GM18907 (cell line): ENCODE results near the gene PLA2G6.

Source experiments
- ATAC-seq: cut with Tn5 transposase; IDR thresholded peaks from one replicate; pipeline ENCODE4 v1.9.1; 2021; ENCODE audit warnings: mild to moderate bottlenecking, moderate library complexity; ENCODE audit not compliant: unreplicated experiment

PLA2G6 gene

DNA sequence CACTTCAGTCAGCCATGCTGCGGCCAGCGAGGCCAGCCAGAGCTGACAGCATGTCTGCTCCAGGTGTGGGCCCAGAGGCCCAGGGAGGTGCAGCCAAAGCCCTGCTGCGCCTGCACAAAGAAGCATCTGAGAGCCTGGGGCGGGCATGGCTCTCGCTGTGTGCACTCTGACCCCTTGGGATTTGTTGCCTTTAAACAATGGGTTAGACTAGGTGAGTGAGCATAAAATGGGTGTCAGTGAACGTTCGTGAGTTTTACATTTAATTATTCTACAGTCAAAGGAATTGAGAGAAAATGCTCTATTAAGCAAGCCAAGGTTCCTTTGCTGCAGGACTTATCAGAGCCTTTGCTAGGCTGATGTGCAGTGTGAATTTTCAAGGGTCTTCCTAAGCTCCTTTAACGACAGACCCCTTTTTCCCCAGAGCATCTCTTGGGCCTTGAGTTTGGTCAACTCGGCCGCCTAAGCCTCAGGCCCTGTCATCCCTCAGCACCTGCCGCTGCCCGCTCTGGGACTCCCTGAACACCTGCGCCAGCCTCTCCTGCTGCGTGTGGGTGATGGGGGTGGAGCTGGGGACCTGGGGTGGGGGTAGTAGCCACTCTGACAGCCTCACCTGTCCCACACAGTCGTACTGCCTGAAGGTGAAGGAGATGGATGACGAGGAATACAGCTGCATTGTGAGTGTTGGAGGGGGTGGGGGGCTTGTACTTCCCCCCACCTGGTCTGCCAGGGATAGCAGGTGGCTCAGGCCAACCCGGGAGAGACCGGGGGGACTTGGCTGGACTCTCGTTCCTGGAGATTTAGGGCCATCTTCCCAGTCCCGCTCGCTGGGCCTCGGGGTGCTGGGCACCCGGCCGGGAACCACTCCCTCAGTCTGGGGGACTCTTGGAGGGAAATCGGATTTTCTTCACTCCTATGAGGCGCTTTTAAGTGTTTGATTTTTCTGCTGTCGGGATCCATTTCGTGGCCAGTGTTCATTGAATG, 108.2 kb downstream of the PLA2G6 start:
- ATAC-seq = no peak

DNA sequence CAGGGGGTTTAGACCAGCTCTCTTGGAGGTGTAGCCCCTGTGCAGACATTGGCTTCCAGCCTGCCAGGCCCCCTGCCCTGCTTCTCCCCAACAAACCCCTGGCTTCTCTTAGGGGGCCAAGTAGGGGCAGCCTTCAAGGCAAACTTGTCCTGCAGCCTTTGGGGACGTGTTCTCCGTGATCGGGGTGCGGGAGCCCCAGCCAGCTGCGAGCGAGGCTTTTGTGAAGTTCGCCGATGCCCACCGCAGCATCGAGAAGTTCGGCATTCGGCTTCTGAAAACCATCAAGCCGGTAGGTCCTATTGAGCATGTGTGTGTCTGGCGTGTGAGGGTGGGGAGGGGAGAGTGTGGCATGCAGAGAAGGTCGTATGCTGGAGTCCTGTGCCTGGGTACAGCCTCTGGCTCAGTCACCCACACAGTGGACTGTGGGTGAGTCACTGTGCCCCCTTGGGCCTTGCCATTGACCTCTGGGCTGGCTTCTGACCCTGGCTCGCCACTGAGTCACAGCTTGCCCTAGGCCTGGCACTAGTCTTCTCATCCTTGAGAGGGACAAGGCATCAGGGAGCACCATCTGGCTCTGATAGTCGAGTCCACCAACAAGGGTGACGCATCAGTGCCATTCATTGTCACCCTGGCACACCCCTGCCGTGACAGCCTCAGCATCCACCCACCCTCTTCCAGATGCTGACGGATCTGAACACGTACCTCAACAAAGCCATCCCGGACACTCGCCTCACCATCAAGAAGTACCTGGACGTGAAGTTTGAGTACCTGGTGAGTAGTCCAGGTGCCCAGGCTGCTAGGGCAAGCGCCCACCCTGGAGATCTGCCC, 109.1 kb downstream of the PLA2G6 start:
- no peak for ATAC-seq

DNA sequence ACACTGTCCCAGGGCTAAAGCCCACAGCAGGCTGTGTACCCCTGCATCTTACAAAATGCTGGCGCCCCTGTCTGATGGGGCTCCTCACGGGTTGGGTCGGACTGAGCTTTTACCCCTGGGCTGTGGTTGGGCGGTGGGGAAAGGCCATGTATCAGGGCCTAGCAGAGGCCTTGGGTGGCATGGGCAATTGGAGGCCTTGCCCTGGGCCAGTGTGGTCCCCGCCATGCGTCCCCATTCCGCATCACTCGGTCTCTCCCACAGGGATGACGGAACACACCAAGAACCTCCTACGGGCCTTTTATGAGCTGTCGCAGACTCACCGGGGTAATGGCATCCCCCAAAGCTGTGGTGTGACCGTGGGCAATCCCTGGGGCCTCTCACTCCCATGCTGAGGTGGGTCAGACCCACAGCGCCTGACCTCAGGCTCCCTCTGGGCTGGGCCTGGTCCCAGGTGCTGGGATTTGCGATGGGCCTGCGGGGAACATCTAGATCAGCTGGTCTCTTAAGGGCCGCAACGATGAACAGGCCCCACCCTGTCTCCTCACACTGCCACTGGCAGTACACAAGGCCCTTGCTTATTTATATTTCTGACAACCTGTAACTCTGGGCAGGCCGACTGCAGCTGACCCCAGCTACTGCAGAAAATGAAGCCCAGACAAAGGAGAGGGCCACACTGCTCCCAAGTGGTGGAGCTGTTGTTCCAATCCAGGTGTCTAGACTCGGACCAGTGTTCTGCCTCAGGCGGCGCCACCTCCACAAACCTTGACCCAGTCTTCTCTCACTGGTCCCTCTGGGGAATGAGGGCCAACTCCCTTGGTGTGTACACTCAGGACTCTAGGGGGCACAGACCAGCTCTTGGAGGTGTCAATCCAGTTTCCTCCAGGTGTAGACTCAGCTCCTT, 110.0 kb downstream of the PLA2G6 start:
- ATAC-seq = no peak

DNA sequence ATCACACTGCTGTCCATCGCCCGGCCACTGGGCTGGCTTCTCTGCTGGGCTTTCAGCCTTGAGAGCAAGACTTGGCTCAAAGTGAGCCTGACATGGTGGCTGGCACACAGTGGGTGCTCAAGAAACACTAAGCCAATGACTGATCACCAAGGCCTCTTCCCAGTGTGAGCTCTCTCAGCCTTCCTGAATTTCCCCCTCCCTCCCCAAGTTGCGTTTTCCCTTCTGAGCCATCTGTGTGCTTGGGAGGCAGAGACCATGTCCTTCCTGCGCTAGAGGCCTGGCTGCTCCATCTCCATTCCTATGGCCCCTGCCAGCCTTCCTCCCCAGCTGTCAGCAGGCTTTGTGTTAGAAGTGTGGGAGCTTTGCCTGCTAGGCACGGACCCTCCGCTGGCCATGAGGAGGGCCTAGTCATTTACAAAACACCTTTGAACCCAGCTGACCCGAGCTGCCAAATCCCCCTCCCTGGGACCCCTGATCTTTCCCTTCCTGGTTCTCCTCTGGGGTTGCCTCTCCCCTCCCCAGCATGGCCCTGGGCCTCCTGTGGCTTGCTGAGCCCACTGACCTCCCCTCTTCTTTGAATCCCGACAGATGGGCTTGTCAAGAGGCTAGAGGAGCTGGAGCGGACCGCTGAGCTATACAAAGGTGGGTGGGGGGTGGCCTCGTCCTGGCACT, 111.2 kb downstream of the PLA2G6 start:
- no peak for ATAC-seq

DNA sequence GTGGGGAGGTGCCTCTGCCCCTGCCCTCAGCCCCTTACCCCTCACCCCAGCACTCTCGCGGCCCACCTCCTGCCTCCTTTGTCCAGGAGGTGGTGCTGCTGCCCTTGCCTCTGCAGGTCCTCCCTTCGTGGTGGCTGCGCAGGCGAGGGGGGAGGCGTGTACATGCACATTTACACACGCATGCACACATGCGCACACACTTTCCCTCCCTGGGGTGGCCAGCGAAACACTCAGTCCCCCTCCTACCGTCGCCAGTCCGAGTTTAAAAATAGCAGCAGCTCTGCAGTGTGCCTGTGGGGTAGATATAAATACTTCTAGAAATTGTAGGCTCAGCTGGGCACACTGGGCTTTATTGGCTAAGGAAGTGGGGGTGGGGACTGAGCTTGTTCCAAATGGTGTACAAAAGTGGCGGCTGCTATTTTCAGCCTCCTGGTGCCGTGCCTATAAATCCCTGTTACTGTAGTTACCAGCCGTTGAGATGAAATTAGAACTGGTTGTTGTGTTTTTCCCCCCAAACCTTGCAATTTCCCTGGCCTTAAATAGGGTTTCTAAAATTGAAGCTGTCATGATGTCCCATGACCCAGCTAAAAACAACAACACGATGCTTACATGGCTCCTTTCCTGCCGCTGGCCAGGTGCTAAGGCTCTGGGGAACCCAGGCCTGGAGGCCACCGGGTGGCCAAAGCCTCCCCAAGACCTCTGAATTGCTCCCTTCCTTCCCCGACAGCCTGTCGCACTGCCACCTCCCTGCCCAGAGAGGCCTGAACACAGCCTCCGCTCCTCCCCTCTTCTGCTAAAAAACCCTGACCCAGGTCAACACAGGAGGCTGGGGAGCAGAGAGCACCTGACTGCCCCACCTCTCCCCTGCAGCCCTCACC, 112.0 kb downstream of the PLA2G6 start:
- ATAC-seq = no peak

DNA sequence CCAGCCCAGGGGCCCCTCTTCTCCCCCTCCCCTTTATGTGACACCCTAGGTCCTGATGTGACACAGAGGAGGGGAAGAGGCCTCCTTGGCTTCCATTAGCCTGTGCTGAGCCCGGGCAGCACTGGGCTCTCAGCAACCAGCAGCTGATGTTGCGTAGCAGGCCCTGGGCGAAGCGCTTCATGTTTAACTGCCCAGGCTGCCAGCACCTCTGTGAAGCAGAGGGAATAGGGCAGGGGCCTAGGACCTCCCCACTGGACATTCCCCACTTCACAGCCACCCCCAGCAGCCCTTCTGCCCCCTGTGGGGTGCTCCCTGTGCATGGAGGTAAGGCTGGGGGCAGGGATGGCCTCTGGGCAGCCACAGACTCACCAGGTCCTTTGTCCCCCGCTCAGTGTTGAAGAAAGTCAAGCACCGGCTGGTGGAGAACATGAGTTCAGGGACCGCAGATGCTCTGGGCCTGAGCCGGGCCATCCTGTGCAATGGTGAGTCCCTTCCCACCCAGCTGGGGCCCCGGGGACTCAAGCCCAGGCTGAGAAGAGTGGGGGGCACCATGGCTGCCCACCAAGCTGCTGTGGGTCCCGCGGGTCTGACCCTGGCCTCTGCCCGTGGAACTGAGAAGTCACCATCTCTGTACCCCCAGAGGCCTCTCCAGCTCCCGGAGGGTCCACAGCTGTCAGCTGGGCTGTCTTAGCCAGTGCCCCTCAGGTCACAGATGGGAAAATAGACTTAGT, 112.8 kb downstream of the PLA2G6 start:
- no peak for ATAC-seq

DNA sequence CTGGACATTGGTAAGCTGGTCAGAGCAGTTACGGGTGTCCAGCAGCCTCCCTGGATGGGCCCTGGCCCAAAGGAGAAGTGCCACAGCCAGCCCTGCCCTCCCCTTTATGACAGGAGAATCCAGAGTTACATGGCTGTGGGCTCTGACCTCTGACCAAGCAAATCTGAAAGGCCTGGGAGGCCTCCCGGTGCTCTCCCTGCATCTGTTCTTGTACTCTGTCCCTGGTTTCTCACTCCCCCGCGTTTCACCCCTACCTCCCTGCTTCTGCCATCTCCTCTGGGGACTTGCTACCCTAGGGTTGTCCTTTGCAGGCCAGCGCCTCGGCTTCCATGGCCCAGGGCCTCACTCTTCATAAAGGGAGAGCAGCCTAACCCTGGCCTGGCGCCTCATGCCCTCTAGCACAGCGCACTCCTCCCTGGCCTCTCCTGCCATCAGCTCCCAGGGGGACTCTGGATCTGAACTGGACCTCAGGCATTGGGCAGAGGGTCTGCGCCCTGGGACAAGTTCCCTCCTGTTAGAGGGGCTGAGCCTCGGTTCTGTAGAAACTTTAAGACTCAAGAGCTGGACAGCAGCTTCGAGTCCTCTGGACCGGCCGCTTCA, 113.8 kb downstream of the PLA2G6 start:
- ATAC-seq = no peak

DNA sequence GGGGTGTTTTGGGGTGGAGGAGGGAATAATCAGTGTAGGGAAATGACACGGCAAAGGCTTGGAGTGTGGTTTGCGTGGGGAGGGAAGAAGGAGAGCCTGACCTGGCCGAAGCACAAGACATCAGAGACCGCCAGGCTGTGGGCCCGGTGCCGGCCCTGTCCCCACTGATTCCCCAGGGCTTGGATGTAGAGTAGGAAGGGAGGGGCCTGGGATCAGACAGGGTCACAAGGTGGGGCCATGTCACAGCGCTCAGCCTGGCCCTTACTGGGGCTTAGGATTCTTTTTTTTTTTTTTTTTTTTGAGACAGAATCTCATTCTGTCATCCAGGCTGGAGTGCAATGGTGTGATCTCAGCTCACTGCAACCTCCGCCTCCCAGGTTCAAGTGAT, 114.6 kb downstream of the PLA2G6 start:
- no peak for ATAC-seq

DNA sequence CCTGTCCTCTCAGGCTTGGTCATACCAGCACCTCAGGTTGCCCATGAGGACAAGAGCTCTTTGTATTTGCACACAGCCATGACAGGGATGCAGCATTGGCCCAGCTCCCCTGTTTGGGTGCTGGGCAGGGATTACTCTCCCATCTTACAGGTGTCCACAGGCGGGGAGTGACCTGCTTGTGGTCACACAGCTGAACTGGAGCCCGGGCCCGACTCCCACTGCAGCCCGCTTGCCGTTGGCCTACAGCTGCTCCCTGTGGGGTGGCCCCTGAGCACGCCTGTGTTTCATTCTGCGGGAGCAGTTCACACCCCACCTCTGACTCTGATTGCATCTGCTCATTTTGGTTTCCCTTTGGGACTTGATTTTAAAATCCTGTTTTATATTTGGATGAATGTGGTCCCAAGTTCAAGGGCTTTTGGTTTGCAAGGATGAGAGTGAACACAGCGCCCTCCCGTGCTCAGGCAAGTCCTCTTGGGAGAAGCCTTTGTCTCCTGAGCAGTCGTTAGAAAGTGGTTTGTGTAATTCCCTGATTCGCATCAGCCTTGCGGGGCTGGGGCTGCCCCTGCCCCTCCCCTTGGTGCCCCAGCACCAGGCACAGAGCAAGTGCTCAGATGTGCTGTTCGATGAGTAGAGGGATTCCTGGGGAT, 115.1 kb downstream of the PLA2G6 start:
- ATAC-seq = no peak

DNA sequence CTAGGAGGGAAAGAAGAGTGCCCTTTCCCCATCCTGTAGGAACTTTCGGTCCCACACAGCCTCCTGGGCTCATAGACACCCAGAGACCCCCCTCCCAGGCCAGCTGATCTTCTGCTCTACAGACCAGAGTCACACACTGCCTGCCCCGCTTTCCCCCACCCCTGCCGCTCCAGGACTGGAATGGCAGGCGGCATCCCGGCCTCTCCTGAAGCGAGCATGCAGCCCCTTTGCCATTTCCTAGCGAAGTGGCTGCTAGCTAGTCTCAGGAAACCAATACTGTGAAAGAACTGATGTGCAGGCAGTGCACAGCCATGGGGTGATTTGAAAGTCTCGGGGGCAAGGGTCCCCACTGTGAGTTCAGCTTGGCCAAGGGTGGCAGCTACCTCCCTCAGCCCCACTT, 116.1 kb downstream of the PLA2G6 start:
- ATAC-seq = no peak

DNA sequence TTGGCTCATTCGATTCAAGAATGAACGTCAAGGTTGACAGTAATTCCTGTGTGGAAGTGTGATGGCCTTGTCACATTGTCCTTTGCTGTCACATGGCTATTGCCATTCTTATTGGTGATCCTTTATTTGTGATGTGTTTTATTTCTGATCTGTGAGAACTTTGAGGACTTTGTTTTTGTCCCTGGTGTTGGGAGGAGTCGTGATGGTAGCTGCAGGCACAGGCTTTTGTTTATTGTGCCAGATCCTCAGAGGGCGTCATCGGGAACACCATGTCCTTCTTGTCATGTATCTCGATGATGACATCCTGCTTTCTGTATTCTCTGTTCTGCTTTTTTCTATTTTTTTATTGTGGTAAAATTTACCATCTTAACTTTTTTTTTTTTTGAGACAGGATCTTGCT, 118.8 kb downstream of the PLA2G6 start:
- ATAC-seq = no peak
